HG03045 (cell line): ENCODE measurements around the gene IFTAP.
"Not testable (repeated sequence)": the region's sequence is repeated elsewhere in the genome, so short reads cannot be mapped to it uniquely, and the experiment has no call there.

Experiments
- ATAC-seq: cut with Tn5 transposase; IDR thresholded peaks from one replicate; pipeline ENCODE4 v1.9.1; 2021; ENCODE audit warnings: mild to moderate bottlenecking, moderate library complexity; ENCODE audit not compliant: unreplicated experiment

IFTAP gene

GRCh38 chr11:36635066-36635862 lies 41.0 kb downstream of the IFTAP start:
- no peak for ATAC-seq

GRCh38 chr11:36638556-36638955 lies 44.3 kb downstream of the IFTAP start:
- no peak for ATAC-seq

GRCh38 chr11:36657610-36658267 lies 63.4 kb downstream of the IFTAP start:
- no peak for ATAC-seq

GRCh38 chr11:36661359-36661758 lies 67.1 kb downstream of the IFTAP start:
- not testable (repeated sequence) for ATAC-seq

- no peak for ATAC-seq
Observed at GRCh38 chr11:36672815-36673450, 78.6 kb downstream of the IFTAP start.

GRCh38 chr11:36679547-36679946 lies 85.2 kb downstream of the IFTAP start:
- ATAC-seq: not testable (repeated sequence)

GRCh38 chr11:36683818-36684217 lies 89.5 kb downstream of the IFTAP start:
- no peak for ATAC-seq

GRCh38 chr11:36684840-36685801 lies 90.8 kb downstream of the IFTAP start:
- ATAC-seq: peak; percentile 77

GRCh38 chr11:36688132-36688531 lies 93.8 kb downstream of the IFTAP start:
- no peak for ATAC-seq

- ATAC-seq: no peak
Observed at GRCh38 chr11:36688571-36689291, 94.4 kb downstream of the IFTAP start.

GRCh38 chr11:36689442-36689841 lies 95.1 kb downstream of the IFTAP start:
- no peak for ATAC-seq

- ATAC-seq: no peak
Observed at GRCh38 chr11:36692704-36693103, 98.4 kb downstream of the IFTAP start.

GRCh38 chr11:36693139-36693843 lies 99.0 kb downstream of the IFTAP start:
- ATAC-seq: no peak

GRCh38 chr11:36695111-36695510 lies 100.8 kb downstream of the IFTAP start:
- ATAC-seq: no peak

- no peak for ATAC-seq
Observed at GRCh38 chr11:36695571-36695970, 101.3 kb downstream of the IFTAP start.

- no peak for ATAC-seq
Observed at GRCh38 chr11:36696550-36696949, 102.2 kb downstream of the IFTAP start.

GRCh38 chr11:36699271-36699670 lies 105.0 kb downstream of the IFTAP start:
- no peak for ATAC-seq

GRCh38 chr11:36700246-36700645 lies 105.9 kb downstream of the IFTAP start:
- ATAC-seq: no peak

- ATAC-seq: peak; percentile 84
Observed at GRCh38 chr11:36702330-36703054, 108.2 kb downstream of the IFTAP start.
